SK-N-SH treated with all-trans-retinoic acid at 6 μM for 48 hours (cell line): ENCODE results near the gene CYSRT1.

ENCODE experiments used
- TOX ChIP-seq: fragments of 250-450 bp; sonication (Bioruptor Pico); IDR thresholded peaks from 2 replicates; pipeline ENCODE4 v1.8.0; 2021; ENCODE audit warnings: mild to moderate bottlenecking, moderate library complexity, borderline replicate concordance
- ZFP3 ChIP-seq: fragments of 250-450 bp; sonication (Bioruptor Pico); IDR thresholded peaks from 2 replicates; pipeline ENCODE4 v1.5.0; 2020; ENCODE audit warnings: mild to moderate bottlenecking, moderate library complexity
- ZFP30 ChIP-seq: fragments of 450-650 bp; formaldehyde crosslinking; IDR thresholded peaks from 2 replicates; pipeline ENCODE4 v1.5.0; 2022; ENCODE audit warnings: mild to moderate bottlenecking, moderate library complexity
- ZNF565 ChIP-seq: fragments of 450-650 bp; formaldehyde crosslinking; conservative IDR thresholded peaks from 2 replicates; pipeline ENCODE4 v1.5.0; 2020; ENCODE audit warnings: low read depth, mild to moderate bottlenecking, moderate library complexity
- ZNF8 ChIP-seq: fragments of 450-650 bp; formaldehyde crosslinking; IDR thresholded peaks from 2 replicates; pipeline ENCODE4 v1.5.0; 2020; ENCODE audit warnings: mild to moderate bottlenecking, moderate library complexity
- TF ChIP-seq, protein P1 (sequence below): fragments of 250-450 bp; sonication (Bioruptor Pico); IDR thresholded peaks from 2 replicates; pipeline ENCODE4 v1.8.0; 2021; ENCODE audit warnings: low read depth, mild to moderate bottlenecking, moderate library complexity, borderline replicate concordance
- TF ChIP-seq, protein P2 (sequence below): fragments of 250-450 bp; sonication (Bioruptor Pico); IDR thresholded peaks from 2 replicates; pipeline ENCODE4 v1.8.0; 2020; ENCODE audit warnings: mild to moderate bottlenecking, moderate library complexity, borderline replicate concordance

DNA sequence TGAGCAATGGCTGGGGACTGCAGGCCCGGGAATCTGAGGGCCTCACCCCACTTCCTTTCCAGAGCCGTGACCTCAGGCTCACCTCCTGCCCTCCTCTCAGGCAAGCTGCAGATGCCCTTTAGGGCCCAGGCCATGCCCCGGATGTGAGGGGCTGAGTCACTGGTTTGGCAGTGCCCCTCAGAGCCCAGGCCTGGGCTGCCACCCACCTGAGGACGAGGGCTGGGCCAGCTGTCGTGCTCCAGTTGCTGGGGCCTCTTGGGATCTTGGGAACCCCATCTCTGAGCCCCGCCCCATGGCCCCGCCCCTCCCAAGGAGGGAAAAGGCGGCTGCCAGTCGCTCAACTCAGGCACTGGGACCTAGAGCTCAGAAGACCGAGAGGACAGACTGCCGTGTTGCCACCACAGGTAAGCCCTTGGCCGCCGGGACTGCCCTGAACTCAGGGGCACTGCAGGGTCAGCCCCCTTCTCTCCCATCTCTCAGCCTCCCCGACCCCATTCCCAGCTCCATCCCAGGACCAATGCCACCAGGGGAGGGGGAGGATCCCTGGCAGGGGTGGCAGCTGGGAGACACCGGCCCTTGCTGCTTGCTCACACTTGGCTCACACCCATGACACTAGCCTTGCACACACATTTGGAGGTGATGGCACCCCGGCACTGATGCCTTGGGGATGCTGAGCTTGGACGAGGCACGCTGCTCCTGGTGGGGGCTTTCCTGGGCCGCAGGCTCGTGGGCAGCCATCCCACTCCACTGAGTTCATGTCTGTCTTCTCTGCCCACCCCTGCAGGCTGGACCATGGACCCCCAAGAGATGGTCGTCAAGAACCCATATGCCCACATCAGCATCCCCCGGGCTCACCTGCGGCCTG, at the start of gene CYSRT1:
- TF ChIP-seq ZFP3 (no peak), ZNF565 (no peak), TOX (CRISPR knock-in tag) (no peak), ZFP30 (no peak), ZNF8 (CRISPR knock-in tag) (no peak)
- TF ChIP-seq, protein P1, sequence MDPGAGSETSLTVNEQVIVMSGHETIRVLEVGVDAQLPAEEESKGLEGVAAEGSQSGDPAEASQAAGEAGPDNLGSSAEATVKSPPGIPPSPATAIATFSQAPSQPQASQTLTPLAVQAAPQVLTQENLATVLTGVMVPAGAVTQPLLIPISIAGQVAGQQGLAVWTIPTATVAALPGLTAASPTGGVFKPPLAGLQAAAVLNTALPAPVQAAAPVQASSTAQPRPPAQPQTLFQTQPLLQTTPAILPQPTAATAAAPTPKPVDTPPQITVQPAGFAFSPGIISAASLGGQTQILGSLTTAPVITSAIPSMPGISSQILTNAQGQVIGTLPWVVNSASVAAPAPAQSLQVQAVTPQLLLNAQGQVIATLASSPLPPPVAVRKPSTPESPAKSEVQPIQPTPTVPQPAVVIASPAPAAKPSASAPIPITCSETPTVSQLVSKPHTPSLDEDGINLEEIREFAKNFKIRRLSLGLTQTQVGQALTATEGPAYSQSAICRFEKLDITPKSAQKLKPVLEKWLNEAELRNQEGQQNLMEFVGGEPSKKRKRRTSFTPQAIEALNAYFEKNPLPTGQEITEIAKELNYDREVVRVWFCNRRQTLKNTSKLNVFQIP: no peak
- TF ChIP-seq, protein P2, sequence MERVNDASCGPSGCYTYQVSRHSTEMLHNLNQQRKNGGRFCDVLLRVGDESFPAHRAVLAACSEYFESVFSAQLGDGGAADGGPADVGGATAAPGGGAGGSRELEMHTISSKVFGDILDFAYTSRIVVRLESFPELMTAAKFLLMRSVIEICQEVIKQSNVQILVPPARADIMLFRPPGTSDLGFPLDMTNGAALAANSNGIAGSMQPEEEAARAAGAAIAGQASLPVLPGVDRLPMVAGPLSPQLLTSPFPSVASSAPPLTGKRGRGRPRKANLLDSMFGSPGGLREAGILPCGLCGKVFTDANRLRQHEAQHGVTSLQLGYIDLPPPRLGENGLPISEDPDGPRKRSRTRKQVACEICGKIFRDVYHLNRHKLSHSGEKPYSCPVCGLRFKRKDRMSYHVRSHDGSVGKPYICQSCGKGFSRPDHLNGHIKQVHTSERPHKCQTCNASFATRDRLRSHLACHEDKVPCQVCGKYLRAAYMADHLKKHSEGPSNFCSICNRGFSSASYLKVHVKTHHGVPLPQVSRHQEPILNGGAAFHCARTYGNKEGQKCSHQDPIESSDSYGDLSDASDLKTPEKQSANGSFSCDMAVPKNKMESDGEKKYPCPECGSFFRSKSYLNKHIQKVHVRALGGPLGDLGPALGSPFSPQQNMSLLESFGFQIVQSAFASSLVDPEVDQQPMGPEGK (CRISPR knock-in tag): no peak
